Measurements from ENCODE around the gene ASAP2. TPM values are rescaled to one million over a fixed set of nuclear protein-coding genes. Genes with fewer than 3 reads are reported as not detected.

The ASAP2 gene
- total RNA-seq, 2 donors from 2014 or later = 63.8 to 71.0 TPM

- ATAC-seq = no peak
- intact Hi-C loops (cut with DNase I, micrococcal nuclease) = no loop called here
Measured at GRCh38 chr2:9345343-9345742, 138.7 kb downstream of the ASAP2 start.

GRCh38 chr2:9345997-9346396 is 139.4 kb downstream of the ASAP2 start:
- ATAC-seq = no peak
- intact Hi-C loops (cut with DNase I, micrococcal nuclease) = no loop called here
- no peak for DNase-seq

More at GRCh38 chr2:9345343-9345742, 138.7 kb downstream of the ASAP2 start:
- DNase-seq = no peak

DNA sequence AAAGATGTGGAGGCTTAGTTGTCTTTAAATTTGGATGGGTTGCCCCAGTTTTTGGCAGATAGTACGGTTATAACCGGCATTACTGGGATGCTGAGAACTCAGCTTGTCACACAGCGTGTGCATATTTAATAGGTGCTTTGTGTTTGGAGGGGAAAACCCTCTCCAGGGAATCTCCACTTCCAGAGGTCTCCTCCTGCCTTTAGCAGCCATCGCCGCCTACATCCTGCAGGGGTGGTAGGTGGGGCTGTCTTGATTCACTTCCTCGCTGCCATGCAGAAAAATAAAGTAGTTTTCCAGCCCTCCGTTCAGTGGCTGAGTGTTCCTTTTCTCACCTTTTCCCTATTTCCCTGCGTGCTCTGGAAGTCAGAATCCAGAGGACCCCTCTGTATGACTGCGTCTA is 140.3 kb downstream of the ASAP2 start:
- no peak for ATAC-seq
- intact Hi-C loops (cut with DNase I, micrococcal nuclease) = no loop called here
- DNase-seq = no peak

GRCh38 chr2:9347411-9347881 is 140.8 kb downstream of the ASAP2 start:
- no peak for ATAC-seq
- intact Hi-C loops (cut with DNase I, micrococcal nuclease) = no loop called here
- DNase-seq = no peak

GRCh38 chr2:9354318-9354717 is 147.7 kb downstream of the ASAP2 start:
- ATAC-seq (no peak), DNase-seq (no peak)
- intact Hi-C loops (cut with DNase I, micrococcal nuclease) = no loop called here

GRCh38 chr2:9355270-9355669 is 148.7 kb downstream of the ASAP2 start:
- ATAC-seq = no peak
- intact Hi-C loops (cut with DNase I, micrococcal nuclease) = no loop called here
- DNase-seq = no peak

DNA sequence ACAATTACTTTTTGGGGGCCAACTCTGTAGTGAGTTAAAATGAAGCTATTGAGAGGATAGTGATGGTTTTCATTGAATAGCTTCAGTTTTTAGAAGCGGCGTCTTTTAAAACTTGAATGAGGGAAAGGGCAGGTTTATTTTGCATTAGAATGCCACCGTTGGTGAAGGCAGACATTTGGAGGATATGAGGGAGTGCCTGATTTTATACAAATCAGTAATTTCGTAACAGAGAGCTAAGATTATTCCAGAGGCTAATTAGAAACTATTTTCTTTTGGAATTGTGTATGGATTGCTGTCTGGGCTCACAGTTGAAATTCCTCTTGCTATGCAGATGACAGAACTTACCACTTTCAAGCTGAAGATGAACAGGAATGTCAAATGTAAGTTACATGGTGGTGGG is 149.1 kb downstream of the ASAP2 start:
- no peak for ATAC-seq
- DNase-seq = no peak
- intact Hi-C loops (cut with DNase I, micrococcal nuclease) = no loop called here

GRCh38 chr2:9356261-9356660 is 149.6 kb downstream of the ASAP2 start:
- DNase-seq (no peak), ATAC-seq (no peak)
- intact Hi-C loops (cut with DNase I, micrococcal nuclease) = no loop called here

GRCh38 chr2:9358846-9359245 is 152.2 kb downstream of the ASAP2 start:
- no peak for DNase-seq
- ATAC-seq = no peak
- intact Hi-C loops (cut with DNase I, micrococcal nuclease) = no loop called here

GRCh38 chr2:9359463-9359862 is 152.9 kb downstream of the ASAP2 start:
- DNase-seq (no peak), ATAC-seq (no peak)
- intact Hi-C loops (cut with DNase I, micrococcal nuclease) = no loop called here

DNA sequence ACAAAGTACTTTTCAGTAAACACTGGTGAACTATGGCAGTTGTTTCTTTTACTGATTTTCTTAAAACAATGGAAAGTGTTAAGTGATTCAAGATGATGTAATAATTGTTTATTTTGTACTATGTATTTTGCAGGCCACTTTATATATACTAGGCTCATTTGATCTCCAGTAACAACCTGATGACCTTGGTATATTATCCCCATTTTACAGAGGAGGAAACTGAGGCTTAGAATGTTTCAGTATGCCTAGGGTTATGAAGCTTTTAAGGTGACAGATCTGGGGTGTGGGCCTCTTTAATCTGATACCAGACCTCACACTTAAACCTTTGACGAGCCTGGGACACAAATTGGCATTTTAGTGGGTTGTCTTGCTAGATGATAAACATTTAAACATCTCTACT is 153.5 kb downstream of the ASAP2 start:
- intact Hi-C loops (cut with DNase I, micrococcal nuclease) = no loop called here
- DNase-seq = no peak
- ATAC-seq = no peak

DNA sequence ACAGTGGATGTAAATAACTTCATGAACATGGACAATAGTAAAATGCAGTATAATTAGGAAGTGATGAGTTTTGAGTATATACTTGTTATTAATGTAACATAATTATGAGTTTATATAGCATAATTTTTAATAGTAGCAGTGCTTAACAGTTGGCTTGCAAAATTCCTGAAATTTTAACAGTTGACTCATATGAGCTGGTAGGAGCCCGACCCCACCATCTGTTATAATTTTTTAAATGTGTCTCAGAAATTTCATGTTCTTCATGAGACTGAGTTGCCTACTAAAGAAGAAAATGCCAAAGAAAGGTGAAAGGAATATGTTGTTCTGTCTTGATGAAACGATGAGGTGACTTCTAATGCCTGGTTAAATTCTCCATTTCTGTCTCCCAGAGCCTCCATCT is 154.1 kb downstream of the ASAP2 start:
- intact Hi-C loops (cut with DNase I, micrococcal nuclease) = no loop called here
- no peak for ATAC-seq
- no peak for DNase-seq

DNA sequence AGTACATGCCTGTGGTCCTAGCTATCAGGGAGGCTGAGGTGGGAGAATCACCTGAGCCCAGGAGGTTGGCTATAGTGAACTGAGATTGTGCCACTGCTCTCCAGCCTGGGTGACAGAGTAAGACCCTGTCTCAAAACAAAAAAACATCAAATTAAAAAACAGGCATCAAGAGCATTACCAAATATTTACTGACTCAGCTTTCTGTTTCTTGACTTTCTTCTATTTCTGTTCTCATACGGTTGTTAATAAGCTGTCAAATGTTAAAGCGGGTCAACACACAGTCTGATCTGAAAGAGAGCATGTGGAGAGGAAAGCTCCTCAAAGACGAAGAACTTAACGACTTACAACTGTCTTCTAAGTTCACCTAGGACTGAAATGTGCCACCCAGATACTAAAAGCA is 157.8 kb downstream of the ASAP2 start:
- DNase-seq = no peak
- ATAC-seq = no peak
- intact Hi-C loops (cut with DNase I, micrococcal nuclease) = no loop called here

DNA sequence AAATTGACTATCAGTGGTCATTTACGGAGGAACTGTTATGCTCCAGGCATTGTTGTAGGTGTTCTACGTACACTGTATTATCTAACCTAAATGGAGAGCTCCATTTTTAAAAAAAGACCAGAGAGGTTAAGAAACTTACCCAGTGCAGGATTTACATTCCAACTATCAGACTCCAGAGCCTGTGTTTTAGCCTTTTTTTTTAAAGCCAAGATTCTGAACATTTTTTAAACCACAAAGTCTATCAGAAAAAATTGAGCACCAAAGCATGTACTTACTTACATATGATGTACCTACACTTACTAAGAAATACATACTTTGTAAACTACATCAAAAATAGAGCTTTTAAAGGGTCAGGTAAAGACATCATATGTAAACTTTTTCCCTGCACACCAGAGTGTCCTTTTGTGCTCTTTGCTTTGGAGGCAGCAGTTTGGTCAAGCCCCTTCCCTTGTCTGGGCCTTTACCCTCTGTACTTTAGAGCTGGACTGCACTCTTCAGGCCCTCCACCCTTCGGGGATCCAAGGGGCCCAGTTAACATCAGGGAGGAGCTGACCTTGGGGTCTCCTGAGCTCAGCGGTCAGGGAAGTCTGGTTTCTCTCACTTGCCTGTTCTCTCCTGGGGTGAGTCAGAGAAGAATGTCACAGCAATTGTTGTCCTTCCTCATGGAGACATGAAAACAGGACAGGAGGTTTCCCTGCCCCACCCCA is 158.3 kb downstream of the ASAP2 start:
- DNase-seq (no peak), ATAC-seq (no peak)
- intact Hi-C loops (cut with DNase I, micrococcal nuclease) = no loop called here

GRCh38 chr2:9365498-9366019 is 158.9 kb downstream of the ASAP2 start:
- no peak for DNase-seq
- no peak for ATAC-seq
- intact Hi-C loops (cut with DNase I, micrococcal nuclease) = no loop called here

GRCh38 chr2:9366026-9366425 is 159.4 kb downstream of the ASAP2 start:
- intact Hi-C loops (cut with DNase I, micrococcal nuclease) = no loop called here
- DNase-seq = no peak
- no peak for ATAC-seq

GRCh38 chr2:9370746-9371145 is 164.1 kb downstream of the ASAP2 start:
- ATAC-seq (no peak), DNase-seq (no peak)

DNA sequence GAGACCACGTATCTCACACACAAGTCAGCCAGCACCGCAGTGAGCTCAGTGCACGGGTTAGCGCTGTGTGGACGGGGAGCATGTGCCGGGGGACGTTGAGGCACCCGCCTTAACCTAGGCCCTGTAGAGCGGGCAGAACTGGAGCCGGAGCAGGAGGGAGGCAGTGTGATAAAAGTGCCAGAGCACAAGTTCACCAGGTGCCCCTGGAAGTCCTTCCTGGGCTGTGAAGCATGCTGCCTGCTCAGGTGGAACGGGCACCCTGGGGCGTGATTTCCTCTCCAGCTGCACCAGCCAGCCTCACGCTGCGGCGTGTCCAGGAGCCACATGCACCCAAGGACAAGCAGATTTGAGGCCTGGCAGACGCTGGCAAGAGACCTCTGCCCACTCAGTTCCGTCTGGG is 166.4 kb downstream of the ASAP2 start:
- intact Hi-C loops (cut with DNase I, micrococcal nuclease) = no loop called here
- DNase-seq (no peak), ATAC-seq (no peak)

More at GRCh38 chr2:9370746-9371145, 164.1 kb downstream of the ASAP2 start:
- intact Hi-C loops (cut with DNase I, micrococcal nuclease) = no loop called here

DNA sequence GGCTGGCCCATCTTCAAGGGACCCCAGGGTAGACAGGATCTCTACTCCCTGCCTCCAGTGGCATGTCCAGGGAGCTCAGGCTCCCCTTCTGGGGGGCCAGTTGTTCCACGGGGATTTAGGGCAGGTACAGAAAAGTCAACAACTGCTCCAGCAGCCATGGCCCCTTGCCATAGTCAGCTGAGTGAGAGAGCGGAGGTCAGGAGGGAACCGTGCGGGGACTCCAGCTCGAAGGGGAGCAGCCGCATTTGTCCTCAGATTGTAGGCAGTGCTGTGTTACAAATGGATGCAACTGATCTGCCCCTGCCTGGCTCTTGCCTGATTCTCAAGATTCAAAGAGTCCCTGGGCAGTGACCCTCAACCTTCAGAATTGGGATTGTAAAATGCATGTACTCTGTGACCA is 166.9 kb downstream of the ASAP2 start:
- no peak for ATAC-seq
- intact Hi-C loops (cut with DNase I, micrococcal nuclease) = no loop called here
- DNase-seq = no peak

DNA sequence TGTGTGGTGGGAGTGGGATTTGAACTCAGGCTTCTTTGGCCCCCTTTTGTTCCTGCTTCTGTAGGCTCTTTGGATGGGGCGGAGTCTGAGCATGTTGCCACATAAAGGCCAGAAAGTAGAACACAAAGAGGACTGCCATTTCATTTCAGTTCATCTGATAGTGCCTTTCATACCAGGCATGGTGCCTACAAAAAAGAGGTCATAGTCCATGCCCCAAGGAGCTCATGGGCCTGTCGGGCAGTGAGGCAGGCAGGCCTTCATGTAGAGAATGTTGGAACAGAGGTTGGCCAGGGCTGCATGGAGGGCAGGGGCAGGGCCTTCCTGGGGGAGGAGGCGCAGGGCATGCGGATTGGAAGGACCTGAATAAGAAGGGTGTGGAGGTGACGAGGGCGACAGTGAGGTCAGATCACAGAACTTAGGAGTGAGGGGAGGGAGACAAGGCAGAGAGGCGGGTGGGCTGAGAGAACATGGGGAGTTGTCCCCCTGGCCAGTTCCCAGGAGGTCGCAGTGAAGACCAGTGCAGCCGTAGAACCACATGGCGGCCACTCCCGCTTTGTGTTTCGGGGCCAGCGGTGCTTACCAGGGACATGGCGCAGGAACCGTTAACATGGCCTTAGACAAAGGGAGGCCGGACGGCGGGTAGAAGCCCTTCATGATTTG is 167.6 kb downstream of the ASAP2 start:
- DNase-seq = no peak
- ATAC-seq = no peak
- intact Hi-C loops (cut with DNase I, micrococcal nuclease) = no loop called here
